Central memory CD4-positive, alpha-beta T cell (primary cell): Measurements from ENCODE around the gene SAFB.
"Not testable (repeated sequence)": the region's sequence is repeated elsewhere in the genome, so short reads cannot be mapped to it uniquely, and the experiment has no call there.

ENCODE experiments used
- DNase-seq: peaks from one replicate; pipeline ENCODE4 v3.0.0; 2022

Gene SAFB

GRCh38 chr19:5698635-5699422 is 75.9 kb downstream of the SAFB start:
- DNase-seq, result no peak

GRCh38 chr19:5700455-5701092 is 77.7 kb downstream of the SAFB start:
- DNase-seq, result no peak

GRCh38 chr19:5702053-5702410 is 79.1 kb downstream of the SAFB start:
- DNase-seq, result not testable (repeated sequence)

- DNase-seq, result no peak
These were observed 81.2 kb downstream of the SAFB start for GRCh38 chr19:5703819-5704818.

GRCh38 chr19:5705552-5705951 is 82.7 kb downstream of the SAFB start:
- DNase-seq, result no peak

GRCh38 chr19:5706876-5707573 is 84.1 kb downstream of the SAFB start:
- no peak for DNase-seq

GRCh38 chr19:5707576-5708575 is 85.0 kb downstream of the SAFB start:
- no peak for DNase-seq

- DNase-seq, result no peak
These were observed 88.1 kb downstream of the SAFB start for GRCh38 chr19:5711025-5711424.

- DNase-seq, result no peak
These were observed 88.9 kb downstream of the SAFB start for GRCh38 chr19:5711713-5712161.

- DNase-seq, result no peak
These were observed 90.3 kb downstream of the SAFB start for GRCh38 chr19:5713228-5713627.

- no peak for DNase-seq
These were observed 91.9 kb downstream of the SAFB start for GRCh38 chr19:5714816-5715215.

GRCh38 chr19:5717215-5717935 is 94.5 kb downstream of the SAFB start:
- DNase-seq, result no peak
